Activated CD4-positive, CD25-positive, alpha-beta regulatory T cell treated with anti-CD3 and anti-CD28 coated beads, Interleukin-2, amount 50 U/mL, for 24 hours (primary cell): ENCODE measurements around the gene CNOT3.

Experiments used
- ATAC-seq, 2 donors: fragments of 150-1000 bp; cut with Tn5 transposase; one replicate each; pipeline ENCODE4 v1.10.0; 2021; ENCODE audit warnings: mild to moderate bottlenecking in 1 of 2, moderate library complexity in 1 of 2

Gene CNOT3

DNA sequence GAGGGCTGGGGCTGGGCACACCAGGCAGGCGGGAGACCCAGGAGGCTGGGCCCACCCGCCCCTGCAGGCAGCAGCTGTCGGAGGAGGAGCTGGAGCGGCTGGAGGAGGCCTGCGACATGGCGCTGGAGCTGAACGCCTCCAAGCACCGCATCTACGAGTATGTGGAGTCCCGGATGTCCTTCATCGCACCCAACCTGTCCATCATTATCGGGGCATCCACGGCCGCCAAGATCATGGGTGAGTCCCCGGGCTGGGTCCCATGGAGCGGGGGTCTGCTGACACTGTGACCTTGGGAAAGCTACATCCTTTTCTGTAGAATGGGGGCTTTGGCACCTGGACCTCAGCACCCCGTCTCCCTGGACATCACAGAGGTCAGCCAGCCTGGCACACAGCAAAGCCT is 13.9 kb upstream of the CNOT3 start:
- ATAC-seq, result no peak

DNA sequence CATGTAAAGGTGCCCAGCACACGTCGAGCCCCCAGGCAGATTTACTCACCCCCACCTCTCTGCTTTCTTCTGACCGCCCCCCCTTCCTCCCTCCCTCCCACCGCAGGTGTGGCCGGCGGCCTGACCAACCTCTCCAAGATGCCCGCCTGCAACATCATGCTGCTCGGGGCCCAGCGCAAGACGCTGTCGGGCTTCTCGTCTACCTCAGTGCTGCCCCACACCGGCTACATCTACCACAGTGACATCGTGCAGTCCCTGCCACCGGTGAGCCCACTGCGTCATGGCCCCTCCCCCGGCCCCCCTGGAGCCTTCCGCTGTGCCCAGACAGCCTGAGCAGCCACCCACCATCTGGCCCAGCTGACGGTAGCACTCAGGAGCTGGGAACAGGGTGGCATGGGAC is 13.2 kb upstream of the CNOT3 start:
- no peak for ATAC-seq

DNA sequence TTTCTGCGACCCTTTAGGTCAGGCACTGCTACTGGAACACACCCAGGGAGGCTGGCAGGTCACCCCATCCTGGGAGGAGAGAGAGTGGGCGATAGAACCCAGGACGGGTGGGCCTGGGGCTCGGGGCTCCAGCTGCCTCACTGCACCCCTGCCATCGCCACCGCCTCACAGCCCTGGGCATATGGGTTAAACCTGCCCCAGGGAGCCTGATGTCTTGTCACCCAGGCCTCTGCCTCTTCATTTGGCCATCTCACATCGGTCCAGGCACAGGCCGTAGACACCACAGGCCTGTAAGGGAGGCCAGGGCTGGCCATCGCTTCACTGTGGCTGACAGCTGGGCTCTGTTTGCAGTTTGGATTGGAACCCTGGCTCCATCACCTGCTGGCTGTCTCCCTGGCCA is 11.8 kb upstream of the CNOT3 start:
- ATAC-seq, result no peak

DNA sequence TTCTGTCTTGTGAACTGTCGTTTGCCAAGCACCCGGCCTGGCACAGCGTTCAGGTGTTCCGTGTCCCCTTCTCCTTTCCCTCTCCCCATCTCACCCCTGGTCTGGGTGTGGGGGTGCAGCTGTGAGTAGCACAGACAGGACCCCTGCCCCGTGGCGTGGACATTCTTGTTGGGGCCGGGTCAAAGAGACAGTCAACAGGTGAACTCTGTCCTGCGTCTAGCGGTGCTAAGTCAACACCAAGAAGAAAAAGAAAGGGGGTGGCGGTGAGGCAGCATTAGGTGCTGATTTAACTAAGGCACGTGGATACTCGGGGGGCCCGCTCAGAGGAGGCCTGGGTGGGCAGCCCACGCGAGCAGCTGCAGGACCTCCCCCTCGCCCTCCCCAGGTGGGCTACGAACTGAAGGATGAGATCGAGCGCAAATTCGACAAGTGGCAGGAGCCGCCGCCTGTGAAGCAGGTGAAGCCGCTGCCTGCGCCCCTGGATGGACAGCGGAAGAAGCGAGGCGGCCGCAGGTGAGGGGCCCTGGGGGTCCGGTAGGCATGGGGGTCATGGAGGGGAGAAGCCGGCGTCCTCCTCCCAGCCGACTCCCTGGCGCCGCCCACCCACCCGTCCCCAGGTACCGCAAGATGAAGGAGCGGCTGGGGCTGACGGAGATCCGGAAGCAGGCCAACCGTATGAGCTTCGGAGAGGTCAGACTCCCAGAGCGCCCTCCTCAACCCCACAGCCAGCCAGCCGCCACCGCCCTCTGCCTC is 9.7 kb upstream of the CNOT3 start:
- ATAC-seq, result no peak

DNA sequence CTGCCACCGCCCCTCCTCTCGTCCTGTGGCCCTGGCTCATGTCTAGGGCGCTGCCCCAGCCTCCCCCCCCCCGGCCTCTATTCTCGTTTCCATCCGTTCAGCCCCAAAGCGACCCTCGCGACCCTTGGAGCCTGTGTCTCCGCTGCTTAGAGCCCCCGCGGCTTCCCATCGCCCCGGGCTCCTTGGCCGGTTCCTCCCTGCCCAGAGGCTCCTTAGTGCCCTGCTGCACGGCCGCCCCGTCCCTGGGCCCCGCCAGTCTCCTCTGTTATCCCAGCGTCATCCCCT is 9.2 kb upstream of the CNOT3 start:
- ATAC-seq, result no peak

DNA sequence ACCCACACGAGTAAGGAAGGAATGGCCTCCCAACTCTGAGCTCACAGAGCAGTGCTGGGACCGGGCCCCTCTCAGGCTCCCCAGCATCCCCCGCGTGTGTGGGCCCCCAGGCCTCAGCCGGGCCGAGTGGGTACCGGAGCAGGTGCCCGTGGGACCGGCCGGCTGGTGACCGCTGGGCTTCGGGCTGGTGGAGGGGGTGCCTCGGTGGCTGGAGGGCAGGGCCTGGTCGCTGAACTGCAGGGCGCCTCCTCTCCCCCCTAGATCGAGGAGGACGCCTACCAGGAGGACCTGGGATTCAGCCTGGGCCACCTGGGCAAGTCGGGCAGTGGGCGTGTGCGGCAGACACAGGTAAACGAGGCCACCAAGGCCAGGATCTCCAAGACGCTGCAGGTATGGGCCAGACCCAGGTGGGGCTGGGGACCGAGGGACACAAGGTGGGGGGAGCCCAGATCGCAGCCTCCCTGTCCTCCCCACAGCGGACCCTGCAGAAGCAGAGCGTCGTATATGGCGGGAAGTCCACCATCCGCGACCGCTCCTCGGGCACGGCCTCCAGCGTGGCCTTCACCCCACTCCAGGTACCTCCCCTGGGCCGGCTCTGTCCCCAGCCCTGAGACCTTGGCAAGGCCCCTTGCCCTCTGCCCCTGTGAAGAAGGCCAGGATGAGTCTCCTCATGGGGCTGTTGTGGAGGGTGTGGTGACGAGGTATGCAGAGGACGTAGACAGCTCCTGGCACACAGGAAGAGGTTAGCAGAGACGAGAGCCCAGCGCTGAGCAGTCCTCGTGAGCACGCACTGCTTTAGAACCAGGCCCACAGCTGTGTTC is 8.6 kb upstream of the CNOT3 start:
- ATAC-seq, result no peak

DNA sequence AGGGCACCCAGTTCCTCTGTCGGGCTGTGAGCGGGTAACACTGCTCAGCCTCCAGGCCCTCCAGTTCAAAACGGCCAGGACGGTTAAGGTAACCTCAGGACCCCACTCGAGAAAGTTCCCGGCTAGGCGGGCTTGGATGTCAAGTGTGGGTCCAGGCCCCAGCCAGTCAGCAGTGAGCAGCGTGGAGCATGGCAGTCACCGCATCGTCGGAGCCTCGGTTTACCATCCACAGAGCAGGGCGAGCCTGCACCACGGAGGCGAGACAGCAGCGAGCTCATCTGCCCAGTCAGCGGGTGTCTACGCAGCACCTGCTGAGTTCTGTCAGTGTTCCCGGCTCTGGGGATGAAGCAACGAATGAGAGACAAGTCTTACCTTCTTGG is 8.0 kb upstream of the CNOT3 start:
- no peak for ATAC-seq

DNA sequence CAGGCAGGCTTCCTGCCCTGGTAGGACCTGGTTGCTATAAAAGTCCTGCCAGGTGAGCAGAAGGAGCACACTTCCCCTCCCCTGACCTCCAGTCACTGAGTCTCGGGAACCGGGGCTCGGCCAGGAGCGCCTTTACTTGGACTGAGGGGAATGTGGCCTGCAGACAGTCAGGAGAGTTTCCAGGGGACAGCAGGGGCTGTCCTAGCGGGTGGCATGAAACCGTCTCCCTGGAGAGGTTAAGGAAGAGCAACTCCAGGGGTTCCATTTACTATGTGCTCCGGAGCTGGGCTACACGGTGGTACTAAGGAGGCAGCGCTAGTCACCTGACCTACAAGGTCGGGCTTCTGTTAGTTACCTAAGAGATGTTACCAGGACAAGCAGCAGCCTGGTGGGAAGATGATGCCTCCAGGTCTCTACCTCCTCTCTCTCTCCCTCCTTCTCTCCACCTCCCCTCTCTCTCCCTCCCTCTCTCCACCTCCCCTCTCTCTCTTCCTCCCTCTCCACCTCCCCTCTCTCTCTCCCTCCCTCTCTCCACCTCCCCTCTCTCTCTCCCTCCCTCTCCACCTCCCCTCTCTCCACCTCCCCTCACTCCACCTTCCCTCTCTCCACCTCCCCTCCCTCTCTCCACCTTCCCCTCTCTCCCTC is 4.1 kb upstream of the CNOT3 start:
- no peak for ATAC-seq

DNA sequence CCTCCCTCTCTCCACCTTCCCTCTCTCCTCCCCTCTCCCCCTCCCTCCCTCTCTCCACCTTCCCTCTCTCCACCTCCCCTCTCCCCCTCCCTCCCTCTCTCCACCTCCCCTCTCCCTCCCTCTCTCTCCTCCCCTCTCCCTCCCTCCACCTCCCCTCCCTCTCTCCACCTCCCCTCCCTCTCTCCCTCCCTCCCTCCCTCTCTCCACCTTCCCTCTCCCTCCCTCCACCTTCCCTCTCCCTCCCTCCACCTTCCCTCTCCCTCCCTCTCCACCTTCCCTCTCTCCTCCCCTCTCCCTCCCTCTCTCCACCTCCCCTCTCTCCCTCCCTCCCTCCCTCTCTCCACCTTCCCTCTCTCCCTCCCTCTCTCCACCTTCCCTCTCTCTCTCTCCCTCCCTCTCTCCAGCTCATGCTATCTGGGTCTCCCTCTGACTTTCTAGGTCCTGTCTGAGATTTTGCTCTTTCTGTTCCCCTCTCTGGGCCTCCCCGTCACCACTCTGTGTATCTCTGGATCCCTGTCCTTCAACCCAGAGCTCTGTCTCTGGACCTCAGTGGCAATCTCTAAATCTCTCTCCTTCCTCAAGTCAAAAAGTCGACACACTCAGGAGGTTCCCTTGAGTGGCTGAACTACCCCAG is 3.5 kb upstream of the CNOT3 start:
- ATAC-seq, result no peak

DNA sequence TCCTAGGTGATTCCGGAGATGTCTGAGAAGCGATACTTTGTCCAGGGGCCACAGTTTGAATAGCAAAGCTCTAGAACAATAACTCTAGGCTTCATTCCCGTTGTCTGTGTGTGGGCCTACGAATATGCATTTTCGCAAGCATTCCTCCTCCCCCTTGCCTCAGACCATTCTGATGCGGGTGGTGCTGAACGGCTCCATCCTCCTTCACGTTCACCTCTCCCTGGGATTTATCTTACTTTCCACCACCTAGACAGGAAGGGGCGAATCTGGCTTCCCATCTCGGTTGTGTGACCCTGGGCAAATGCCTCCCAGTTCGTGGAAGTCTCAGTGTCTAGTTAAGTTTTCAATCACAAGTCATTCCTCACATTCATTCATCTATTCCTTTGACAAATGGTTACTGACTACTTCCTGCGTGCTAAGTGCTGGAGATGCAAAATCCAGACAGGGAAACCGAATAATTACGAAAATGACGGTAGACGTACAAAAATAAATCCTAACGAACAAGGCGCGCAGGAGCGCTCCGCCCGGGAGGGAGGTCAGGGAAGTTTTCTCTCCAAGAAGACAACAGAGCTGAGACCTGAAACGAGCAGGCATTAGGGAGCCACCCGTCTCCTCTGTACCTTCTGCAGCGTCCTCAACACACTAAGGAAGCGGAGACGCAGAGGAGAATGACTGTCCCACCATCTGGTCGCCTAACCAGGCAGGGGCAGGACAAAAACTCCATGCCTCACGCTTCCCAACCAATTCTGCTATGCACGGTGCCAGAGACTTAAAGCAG is 1.3 kb upstream of the CNOT3 start:
- ATAC-seq, result no peak

DNA sequence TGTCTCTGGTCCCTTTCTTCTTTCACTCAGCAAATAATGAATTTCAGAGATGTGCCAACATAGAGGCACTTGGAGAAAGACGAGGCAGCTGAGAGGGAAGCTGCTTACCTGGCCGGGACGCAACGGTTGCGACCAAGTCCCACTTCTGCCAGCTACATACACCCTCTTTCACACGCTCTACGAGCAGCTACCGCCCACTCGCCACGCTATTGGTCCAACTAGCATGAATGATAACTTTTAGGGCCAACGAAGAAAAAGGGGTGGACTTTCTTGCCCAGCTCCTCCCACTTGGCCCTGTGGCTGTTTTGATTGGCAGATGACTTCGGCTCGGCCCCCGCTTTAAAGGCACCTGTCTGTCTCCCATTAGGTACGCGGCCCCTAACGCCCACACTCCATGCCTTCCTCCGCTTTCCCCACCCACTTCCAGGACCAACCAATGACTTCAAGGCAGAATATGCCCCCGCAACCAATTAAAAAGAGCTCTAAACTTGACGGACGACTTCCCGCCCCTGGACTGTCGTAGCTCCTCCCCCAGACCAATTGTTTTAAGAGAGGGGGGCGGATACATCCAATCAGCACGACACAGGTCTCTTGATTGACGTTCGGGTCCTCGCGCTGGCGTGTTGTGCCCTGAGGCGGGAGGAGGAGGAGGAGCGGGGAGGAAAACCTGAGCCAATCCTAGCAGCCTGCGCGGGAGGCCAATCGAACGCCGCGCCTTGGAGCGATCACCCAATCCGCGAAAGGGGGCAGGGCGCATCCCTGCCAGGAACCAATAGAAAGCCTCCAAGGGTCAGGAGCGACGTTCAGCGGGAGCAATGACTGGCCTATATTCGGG is 481 bp upstream of the CNOT3 start:
- peak; percentile 85 to 87 for ATAC-seq

DNA sequence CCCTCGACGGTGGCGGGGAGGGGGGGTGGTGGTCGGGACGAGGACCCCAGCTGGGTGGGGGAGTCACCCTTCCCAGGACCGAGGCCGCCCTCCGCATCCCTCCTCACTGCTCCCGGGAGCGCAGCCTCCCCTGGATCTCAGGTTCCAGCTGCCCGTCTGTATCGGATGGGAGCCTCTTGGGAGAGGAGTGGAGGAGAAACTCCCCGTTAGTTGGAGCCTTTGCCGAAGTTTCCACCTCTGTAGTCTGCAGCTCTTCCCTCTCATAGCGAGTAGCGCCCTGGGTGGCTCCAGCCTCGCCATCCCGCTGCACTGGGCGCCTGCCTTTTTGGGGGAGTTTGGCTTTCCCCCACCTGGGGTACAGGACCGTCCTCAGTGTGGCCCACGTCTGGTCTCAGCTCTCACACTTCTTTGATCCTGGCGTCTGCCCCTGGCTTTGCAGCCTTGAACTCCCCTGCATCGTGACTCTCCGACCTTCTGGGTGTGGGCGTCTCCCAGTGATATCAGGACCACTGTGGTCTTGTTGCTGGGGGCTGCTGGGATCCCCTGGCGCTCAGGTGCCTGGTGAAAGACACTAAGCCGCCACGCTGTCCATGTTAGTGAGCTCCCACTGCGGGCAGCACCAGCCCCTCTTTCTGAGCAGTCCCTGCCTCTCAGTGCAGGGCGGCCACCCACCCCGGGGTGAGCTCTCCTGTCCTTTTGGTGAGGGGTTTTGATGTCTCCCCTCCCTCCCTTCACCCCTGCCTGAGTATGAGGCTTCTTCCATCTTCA is 1.1 kb downstream of the CNOT3 start:
- ATAC-seq, result no peak

DNA sequence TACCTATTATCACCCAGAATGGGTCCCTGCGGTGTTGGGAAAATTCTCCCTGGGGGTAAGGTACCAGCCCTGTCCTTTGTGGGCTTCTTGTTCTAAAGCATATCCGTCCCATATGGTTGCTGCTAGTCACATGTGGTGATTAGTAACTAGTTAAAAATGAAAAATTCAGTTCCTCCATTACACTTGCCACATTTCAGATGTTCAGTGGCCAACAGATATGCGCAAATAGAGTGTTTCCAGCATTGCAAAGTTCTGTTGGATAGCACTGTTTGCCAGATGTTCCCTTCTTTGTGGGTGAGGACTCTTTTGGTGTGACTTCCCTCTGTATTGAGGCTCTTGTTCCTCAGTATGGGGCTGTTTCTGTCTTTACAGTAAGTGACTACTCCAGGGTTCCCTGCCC is 3.8 kb downstream of the CNOT3 start:
- ATAC-seq, result no peak

DNA sequence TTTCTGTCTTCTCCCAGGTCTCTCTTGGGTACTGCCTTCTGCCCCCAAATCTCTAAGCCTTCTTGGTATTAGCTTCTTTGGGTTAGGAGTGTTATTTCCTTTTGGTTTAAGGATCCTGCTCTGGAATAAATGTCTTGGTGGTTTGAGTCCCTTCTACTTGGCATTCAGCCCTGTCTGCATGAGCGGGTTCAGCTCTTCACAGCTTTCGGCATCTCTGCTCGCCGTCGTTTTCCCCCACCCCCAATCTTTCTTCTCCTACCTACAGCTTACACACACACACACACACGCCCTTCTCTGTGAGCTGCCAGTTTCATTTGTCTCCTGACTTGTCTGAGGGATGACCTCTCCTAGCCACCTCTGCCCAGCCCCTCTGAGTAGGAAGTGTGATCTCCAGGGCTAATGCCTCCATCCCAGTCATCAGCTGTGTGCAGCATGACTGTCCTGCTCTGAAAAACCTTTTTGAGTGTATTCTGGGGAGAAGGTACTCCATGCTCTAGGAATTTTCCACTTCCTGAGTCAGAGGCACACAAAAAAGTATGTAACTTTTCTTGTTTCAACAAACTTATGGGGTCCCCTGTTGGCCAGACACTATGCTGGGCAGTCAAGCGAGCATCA is 4.7 kb downstream of the CNOT3 start:
- no peak for ATAC-seq

DNA sequence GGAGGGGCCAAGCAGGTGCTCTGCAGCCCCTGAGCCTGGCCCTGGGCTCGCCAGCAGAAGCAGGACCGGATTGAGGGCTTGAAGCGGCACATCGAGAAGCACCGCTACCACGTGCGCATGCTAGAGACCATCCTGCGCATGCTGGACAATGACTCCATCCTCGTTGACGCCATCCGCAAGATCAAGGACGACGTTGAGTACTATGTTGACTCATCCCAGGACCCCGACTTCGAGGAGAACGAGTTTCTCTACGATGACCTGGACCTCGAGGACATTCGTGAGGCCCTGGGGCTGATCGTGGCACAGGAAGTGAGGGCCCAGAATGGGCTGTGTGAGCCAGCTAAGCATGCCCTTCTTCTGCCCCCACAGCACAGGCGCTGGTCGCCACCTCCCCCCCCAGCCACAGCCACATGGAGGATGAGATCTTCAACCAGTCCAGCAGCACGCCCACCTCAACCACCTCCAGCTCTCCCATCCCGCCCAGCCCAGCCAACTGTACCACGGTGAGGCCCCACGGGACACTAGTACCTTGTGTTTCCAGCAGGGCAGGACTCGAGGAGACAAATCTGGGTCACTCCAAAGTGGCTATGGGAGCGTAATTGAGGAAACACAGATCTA is 8.1 kb downstream of the CNOT3 start:
- ATAC-seq, result no peak

DNA sequence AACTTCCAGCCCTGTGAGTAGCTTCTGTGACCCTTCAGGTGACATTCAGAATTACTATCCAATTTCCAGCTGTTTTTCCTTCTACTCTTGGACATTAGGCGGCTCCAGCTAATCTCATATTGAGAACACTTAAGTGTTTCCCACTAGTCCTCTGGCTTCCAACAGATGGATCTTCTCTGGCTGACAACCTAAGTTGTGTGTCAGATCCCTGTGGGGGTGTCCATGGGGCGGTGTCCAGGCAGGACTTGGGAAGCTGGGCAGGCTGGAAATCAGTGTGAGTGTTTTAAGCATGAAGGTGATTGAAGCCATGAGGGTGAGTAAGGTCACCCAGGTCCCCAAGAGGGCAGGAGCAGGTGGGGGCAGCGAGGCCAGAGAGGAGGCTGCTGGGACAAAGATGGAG is 10.1 kb downstream of the CNOT3 start:
- no peak for ATAC-seq

DNA sequence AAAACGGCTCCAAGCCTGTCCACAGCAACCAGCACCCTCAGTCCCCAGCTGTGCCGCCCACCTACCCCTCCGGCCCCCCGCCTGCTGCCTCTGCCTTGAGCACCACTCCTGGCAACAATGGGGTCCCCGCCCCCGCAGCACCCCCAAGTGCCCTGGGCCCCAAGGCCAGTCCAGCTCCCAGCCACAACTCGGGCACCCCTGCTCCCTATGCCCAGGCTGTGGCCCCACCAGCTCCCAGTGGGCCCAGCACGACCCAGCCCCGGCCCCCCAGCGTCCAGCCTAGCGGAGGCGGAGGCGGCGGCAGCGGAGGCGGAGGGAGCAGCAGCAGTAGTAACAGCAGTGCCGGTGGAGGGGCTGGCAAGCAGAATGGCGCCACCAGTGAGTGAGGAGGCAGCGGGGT is 10.6 kb downstream of the CNOT3 start:
- no peak for ATAC-seq

DNA sequence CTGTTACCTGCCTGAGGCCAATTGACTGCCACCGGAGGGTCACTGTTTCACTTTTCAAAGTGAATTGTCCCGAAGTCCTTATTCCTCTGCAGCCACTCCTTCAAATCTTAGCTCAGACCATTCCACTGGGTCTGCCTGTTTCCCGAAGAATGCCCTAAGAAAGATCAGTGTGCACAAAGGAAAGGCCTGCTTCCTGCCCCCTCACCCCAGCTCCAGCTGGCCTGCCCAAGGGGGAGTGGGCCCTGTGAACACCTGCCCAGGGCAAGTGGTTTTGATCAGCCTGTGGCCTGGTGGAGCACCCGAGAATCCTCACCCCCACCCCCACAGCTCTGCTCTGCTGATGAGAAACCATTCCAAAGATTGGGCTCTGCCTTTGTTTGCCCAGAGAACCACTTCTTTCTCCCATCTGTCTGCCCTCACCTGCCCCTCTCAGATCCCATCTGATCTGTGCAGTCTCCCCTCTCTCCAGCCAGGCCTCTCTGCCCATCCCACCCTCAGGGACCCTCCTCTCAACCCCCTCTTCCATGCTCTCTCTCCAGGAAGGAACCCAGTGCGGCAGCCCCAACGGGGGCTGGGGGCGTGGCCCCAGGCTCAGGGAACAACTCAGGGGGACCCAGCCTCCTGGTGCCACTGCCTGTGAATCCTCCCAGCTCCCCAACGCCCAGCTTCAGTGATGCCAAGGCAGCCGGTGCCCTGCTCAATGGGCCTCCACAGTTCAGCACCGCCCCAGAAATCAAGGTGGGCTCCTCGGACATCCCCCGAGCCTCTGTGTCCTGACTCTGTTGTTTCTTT is 11.7 kb downstream of the CNOT3 start:
- ATAC-seq, result no peak

DNA sequence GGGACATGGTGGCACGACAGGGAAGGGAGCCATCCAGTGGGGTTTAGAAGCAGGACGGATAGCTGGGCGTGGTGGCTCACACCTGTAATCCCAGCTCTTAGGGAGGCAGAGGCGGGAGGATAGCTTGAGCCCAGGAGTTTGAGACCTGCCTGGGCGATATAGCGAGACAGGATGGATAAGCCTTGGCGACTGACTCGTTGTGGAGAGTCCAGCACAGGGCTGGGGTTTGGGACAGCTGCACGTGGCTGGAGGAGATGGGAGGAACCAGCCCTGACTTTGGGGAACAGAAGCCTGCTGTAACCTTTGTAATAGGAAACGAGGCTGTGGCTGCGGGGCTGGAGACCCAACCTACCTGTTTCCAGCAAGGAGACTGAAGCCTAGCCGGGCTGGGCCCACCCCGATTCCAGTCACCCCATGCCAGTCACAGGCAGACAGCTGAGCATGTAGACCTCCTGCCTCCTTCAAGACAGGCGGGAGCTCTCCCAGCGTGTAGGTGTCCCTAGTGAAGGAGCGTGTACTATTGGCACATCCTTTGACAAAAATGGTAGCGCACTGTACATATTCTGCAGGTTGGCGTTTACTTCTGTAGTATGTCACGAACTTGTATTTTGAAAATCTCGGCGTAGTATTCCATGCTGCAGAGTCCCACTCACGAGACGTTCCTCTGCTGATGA is 13.9 kb downstream of the CNOT3 start:
- ATAC-seq, result no peak
